GM21381 (cell line): ENCODE measurements around the gene DCDC2.
"Not testable (repeated sequence)": the region's sequence is repeated elsewhere in the genome, so short reads cannot be mapped to it uniquely, and the experiment has no call there.

Experiments
- ATAC-seq: cut with Tn5 transposase; IDR thresholded peaks from one replicate; pipeline ENCODE4 v1.9.1; 2021; ENCODE audit warnings: mild to moderate bottlenecking, moderate library complexity; ENCODE audit not compliant: unreplicated experiment

Gene DCDC2

DNA sequence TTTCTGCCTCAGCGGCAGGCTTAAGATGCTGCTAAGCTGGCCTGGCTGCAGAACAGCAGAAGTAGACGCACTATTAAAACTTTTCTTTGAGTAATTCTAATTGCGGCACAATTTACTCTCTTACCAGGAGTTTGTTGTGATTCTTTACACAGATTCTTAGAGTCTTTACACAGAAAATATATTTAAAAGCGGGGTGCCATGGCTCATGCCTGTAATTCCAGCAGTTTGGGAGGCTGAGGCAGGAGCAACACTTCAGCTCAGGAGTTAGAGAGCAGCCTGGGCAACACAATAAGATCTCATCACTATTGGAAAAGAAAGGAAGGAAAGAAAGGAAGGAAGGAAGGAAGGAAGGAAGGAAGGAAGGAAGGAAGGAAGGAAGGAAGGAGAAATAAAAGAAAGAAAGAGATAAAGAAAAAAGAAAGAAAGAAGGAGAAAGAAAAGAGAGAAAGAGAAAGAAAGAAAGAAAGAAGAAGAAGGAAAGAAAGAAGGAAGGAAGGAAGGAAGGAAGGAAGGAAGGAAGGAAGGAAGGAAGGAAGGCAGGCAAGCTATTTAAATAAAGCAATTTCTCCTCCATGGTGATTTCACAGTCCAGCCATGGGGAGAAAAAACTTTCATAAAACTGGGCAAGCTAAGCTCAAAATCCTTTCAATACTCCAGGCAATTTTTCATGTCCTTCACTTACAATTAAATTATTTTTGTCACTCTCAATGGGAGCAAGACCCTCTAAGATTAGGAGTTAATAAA, 23.8 kb upstream of the DCDC2 start:
- no peak for ATAC-seq

DNA sequence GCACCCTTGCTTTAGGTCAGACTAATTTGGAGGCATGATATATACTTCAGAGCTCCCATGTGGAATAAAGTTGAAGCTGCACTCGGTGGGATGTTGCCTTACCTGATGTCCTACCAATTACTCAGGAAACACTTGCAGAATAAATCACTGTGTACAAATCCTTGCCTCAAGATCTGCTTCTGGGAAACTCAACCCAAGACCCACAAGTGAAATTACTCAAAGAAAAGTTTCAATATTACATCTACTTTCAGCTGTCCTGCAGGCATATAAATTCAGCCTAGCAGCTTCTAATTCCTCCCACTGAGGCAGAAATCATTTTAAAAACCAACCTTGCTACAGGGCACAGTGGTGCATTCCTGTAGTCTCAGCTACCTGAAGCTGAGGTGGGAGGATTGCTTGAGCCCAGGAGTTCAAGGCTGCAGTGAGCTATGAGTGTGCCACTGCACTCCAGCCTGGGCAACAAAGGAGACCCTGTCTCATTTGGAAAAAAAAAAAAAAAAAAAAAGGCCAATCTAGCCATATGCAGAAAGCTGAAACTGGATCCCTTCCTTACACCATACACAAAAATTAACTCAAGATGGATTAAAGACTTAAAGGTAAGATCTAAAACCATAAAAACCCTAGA, 20.7 kb upstream of the DCDC2 start:
- no peak for ATAC-seq

DNA sequence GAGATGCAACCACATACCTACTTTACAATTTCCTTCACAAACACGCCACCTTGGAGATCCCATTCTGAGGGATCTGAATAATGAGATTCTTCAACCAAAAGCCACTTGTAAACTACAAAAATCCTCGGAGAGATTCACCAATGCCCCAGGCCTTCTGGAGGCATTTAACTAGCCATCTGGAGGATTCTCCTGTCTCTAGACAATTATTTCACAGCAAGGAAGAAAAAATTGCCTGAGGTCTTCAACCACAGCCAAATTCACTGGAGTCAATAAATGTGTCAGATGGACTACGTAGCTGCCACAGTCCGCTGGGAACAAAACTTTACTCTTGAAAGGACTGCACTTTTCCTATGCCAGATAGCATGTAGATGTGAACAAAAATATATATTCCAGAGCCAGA, 19.0 kb upstream of the DCDC2 start:
- no peak for ATAC-seq

DNA sequence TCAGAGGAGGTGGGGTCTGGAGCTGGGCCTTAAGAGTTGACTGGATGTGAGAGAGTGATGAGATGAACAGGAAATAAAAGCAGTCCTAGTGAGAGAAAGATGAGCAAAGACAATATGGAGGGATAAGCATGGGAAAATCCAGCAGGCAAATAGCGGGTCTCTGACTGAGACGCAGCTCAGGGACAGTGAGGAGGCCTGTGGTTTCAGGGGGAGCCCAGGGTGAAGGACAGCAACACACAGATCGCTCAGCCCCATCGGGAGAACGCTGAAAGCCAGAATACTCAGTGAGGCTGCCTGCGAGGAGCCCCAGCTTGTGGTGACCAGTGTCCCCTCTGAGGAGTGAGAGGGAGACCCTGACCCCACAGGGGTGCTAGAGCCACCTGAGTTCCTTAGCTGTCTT, 16.8 kb upstream of the DCDC2 start:
- no peak for ATAC-seq

DNA sequence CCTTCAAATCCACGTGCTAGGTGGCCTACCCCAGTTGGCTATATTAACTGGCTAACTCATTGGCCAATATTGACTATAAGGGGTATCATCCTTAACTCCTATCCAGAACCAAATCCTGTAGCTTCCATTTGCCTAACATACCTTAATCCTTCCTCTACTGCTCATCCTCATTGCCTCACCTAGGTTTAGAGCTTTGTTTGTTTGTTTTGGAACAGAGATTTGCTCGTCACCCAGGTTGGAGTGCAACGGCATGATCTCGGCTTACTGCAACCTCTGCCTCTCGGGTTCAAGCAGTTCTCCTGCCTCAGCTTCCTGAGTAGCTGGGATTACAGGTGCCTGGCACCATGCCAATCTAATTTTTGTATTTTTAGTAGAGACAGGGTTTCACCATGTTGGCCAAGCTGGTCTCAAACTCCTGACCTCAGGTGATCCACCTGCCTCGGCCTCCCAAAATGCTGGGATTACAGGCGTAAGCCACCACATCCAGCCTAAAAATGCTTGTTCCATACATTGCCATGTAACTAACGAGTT, 7.3 kb upstream of the DCDC2 start:
- not testable (repeated sequence) for ATAC-seq

DNA sequence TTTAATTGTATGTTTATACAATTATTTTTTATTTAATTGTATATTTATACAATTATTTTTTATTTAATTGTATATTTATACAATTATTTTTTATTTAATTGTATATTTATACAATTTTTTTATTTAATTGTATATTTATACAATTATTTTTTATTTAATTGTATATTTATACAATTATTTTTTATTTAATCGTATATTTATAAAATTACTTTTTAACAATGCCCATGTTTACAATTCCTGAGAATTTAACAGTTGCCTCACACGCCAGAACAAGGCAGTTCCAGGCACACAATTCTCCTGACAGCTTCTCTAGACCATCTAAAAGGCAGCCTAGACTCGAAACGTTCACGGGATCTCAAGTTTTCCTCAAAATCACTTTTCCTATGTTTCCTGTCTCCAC, 4.5 kb upstream of the DCDC2 start:
- not testable (repeated sequence) for ATAC-seq

DNA sequence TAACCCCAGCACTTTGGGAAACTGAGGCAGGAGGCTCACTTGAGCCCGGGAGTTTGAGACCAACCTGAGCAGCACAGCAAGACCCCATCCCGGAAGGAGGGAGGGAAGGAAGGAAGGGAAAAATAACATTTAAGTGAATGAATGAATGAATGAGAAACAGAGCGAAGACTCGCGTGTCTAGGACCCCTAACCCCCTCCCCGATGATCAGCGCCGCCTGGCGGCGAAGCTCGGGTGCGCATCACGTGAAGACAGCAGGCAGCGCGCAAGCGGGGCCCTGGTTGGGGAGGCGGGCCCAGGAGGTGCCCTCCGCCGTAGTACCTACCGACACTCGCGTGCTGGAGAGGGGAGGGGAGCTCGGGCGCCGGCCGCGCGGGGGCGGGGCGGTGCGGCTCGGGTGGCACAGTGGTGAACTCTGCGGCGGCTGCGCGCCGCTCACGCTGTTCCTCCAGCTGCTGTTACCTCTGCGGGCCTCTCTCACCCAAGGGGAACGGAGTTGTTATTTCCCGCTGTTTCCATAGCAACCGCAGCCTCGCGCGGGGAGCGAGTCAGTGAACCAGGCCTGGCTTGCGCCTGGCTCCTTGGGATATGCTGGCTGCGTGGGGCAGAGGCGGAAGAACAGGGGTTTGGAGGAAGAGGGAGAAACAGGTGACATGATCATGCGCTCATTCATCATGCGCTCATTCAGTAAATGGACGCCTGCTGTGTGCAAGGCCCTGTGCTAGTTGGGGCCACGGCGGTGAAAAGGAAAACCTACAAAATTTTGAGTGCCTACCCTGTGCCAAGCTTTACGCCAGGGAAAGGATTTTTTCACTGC, 2.0 kb upstream of the DCDC2 start:
- ATAC-seq, result peak; percentile 87

DNA sequence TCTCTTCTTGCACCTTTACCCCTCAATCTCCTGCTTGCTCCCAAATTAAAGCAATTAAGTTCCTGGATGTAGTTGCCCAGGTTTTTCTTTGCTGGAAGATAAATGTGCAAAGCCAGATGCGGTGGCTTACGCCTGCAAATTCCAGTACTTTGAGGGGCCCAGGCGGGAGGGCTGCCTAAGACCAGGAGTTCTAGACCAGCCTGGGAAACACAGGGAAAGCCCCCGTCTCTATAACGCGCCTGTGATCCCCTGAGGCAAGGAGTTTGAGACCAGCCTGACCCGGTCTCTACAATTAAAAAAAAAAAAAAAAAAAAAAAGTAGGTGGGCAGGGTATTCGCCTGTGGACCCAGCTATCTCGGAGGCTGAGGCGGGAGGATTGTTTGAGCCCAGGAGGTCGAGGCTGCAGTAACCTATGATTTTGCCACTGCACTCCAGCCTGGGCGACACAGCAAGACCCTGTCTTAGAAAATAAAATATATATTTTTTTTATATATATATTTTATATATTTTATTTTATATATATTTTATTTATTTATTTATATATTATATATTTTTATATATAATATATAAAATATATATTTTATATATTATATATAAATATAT, 461 bp upstream of the DCDC2 start:
- no peak for ATAC-seq

DNA sequence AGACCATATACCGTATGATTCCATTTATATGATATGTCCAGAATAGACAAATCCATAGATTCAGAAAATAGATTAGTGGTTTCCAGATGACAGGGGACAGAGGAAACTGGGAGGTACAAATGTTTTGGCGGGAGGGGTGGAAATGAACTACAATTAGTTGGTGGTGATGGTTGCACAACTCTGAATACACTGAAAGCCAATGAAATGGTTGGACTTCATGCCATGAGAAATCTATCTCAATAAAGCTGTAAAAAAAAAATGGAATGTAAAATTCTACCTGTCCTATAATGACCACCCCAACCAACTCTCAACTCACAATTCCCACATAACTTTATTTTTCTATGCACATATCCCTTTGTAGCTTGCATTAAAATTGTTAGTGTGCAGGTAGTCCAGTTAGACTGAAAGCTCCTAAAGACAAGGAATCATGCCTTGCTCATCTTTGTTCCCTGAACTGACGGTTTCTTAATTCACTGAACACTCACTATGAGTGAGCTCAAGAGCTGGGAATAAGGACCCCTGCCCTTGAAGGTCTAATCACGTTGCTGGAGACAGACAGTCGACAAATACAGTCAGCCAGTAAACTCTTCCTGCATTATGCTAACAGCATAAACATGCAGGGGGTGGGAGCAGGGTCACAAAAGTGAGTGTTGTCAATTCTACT, 1.4 kb downstream of the DCDC2 start:
- ATAC-seq, result no peak

DNA sequence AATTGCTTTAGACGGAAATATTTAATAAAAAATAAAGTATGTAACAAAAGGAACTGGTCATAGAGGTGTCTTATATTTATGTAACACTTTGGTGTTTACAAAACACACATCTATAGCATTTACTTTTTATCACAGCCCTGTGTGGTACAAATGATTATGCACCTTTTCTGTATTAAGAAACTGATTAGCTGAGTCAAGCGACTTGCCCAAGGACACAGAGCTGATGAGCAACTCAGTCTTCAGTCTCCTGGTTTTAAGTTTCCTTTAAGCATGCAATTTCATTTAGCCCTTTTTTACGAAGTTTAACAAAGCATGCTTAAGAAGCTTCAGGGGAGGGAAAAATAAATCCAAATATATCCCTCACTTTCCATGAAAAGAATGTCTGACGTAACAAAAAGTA, 2.5 kb downstream of the DCDC2 start:
- no peak for ATAC-seq

DNA sequence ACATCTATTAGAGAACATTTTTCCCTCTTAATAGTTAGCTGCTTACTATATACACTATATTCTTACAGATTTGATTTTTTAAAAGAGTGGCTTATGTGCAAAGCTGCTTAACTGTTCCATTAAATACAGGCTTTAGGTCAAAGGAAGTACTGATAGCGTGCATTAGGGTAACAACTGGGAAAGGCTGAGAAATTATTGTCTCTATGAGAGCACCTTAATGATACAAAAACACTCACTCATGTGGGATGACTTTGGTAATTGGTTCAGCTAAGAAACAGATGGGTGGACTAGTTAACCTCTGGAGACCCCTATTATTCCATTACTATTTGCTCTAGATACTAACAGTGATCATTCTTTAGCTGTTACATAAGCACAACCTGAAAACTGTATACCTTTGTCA, 4.0 kb downstream of the DCDC2 start:
- no peak for ATAC-seq

DNA sequence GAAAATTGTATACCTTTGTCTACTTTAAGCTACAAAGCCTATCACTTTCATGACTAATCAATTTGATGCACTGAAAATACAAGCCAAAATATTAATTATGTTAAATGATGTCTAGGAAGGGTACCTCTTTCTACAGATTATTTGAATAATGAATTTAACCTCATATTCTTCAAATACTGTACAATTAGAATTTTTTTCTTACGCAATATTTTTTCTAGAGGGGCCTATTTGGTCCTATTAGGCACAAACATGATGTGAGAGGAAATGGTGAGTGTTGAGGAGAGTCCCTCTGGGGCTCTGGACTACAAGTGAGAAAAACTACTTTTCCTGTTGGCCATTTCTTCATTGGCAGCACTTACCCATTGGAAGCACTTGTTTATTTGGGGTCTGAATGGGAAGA, 5.4 kb downstream of the DCDC2 start:
- no peak for ATAC-seq

DNA sequence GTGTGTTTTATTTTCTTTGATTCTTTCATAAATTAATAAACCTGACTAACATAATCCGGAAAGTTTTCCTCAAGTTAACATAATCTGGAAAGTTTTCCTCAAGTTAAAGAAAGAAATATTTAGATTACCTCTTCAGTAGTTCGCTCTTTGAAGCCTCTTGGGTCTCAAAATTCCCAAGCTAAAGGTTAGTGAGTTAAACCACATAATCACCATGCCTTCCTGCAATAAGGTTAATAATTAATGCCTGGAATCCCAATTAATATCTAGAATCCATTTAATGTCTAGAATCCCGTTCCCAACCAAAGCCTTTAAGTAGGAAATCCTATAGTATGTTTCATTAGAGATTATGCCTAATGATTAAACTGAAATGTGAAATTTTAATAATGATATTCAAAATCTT, 12.9 kb downstream of the DCDC2 start:
- ATAC-seq, result no peak

DNA sequence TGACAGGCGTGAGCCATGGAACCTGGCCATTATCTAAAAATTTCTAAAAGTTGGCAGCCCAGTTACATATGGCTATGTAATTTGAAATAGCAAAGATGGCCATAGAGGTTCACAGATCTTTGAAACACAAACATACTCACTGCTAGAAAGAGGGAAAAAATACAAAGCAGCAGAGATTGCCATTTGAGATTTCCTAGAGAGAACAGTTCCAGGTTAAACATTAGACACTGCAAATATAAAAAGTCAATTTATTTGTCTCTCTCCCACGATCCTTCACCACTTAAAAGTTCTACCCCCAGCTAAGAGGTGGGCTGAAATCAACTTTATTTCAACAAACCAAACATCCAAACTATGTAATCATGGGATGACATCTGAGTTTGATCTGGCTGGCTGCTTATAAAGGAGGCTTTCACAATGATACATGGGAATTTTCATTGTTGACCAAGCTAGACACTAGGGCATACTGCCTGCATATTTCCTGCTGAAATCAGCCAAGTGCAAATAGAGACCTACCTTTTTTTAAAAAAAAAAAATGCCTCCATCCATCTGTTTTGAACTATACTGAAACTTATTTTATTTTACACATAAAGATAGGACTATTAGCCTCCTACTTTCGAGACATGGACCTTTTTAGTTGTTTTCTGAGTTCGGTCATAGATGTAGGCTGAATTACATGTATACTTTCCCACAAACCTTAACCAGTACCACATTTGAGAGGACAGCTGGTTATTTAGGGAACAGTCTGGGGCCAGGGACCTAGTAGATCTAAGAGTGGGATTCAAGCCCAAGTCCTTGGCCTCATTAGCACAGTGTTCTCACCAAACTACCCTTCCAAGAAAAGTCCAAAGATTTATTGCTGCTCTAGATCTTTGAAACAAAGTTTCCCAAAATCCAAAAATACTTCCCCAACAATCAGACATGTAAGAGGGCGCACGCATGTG, 16.6 kb downstream of the DCDC2 start:
- ATAC-seq, result no peak

DNA sequence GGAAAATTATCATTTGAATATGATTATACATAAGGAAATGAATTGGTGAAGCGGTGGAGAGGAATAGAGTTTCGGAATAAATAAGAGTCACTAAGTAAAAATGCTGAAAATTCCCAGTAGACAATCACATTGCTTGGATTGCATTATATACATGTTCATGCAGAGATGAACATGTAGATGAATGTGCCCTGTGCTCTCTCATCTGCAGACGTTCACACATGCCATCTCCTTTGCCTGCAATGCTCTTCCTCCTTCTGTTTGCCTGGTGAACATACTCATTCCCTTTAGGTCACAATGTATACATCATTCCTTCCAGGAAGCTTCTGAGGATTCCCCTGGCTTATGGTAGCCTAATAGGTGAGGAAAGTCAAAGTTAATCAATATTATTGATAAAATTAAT, 17.9 kb downstream of the DCDC2 start:
- ATAC-seq, result no peak

DNA sequence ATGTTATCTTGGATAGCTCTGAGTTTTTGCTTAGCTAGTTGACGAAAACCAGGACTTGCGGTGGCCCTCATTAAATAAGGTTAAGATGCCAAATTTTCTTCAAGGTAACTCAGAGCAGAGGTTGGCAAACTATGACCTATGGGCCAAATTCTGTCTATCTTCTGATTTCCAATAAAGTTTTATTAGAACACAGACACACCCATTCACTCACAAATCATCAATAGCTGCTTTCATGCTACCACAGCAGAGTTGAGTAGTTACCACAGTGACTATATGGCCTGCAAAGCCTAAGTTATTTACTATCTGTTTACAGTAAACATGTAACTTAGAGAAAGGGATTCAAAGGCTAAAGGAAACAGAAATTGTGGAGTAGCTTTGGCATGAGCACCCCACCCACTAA, 23.6 kb downstream of the DCDC2 start:
- no peak for ATAC-seq

DNA sequence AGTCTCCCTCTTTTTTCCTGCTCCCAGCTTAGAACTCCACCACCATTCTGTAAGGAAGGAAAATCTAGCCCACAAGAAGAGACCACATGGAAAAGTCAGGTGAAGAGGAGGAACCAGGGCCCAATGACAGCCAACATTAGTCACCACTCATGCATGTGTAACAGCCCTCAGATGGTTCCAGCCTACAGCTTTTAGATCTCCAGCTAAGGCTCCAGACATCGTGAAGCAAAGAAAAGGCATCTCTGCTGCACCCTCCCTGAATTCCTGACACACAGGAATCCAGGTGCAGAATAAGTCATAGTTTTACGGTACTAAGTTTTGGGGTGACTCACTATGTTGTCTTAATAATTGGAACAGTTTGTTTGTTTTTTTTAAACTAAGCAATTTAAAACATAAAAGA, 25.5 kb downstream of the DCDC2 start:
- no peak for ATAC-seq

DNA sequence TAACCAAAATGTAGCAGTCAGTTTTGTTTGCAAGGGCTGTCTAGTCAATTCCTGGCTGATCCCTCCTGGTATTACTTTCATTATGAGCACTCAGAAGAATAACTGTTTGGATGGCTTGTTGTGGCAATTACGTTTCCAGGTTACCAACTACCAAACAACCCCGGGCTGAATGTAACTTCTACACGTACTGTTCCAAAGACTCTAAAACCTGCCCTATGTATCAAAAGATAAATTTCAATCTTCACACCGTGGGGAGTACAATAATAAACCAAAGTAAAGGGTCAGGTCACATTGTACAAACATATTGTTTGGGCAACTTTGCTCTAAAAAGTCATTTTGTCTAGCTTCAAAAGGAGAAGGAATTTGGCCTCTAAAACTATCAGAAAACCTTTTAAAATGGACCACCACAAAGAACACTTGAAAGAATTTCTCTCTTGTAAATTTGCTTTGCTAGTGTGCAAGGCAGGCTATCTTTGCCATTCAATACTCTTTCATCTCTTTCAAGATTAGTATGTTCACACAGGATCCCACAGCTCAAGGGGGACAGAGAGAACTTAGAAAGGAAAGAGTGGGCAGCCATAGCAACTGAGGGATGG, 27.6 kb downstream of the DCDC2 start:
- no peak for ATAC-seq

DNA sequence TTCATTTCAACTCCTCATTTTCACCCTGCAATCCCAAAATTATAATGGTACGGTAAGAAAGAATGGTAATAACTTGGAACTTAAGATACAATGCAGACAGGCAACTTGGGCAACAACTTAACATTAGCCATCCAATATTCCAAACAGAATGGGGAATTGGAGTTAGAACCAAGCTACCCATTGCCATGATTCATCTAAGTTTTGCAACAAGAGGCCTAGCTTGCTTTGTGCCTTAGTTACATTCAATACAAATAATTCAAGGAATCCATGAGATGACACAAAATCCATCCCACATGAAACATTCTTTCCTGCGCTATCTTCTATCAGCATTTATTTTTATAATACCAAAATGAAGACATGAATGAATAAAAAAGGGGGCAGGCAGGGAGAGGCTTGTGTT, 28.4 kb downstream of the DCDC2 start:
- no peak for ATAC-seq
